Islet precursor cell (in vitro differentiated cells): ENCODE results near the gene AGPAT3.
"Not testable (repeated sequence)": the region's sequence is repeated elsewhere in the genome, so short reads cannot be mapped to it uniquely, and the experiment has no call there.

Experiments used
- DNase-seq: peaks from one replicate; pipeline ENCODE4 v3.0.0-alpha.2; 2018

Gene AGPAT3

GRCh38 chr21:43864962-43865539 lies at the start of gene AGPAT3:
Gene AGPAT3 (plus strand): TSS chr21:43865223. CDS start chr21:43959682, 94,459 bp downstream.
- no peak for DNase-seq

- no peak for DNase-seq
Measured at GRCh38 chr21:43815991-43816390, 49.0 kb upstream of the AGPAT3 start.

- no peak for DNase-seq
Measured at GRCh38 chr21:43816611-43817071, 48.4 kb upstream of the AGPAT3 start.

GRCh38 chr21:43817157-43818086 lies 47.6 kb upstream of the AGPAT3 start:
- peak; percentile 51 for DNase-seq

GRCh38 chr21:43818685-43819084 lies 46.3 kb upstream of the AGPAT3 start:
- DNase-seq = no peak

- DNase-seq = no peak
Measured at GRCh38 chr21:43819511-43820405, 45.3 kb upstream of the AGPAT3 start.

GRCh38 chr21:43820466-43820865 lies 44.6 kb upstream of the AGPAT3 start:
- DNase-seq = no peak

GRCh38 chr21:43822166-43822565 lies 42.9 kb upstream of the AGPAT3 start:
- not testable (repeated sequence) for DNase-seq

GRCh38 chr21:43822741-43823140 lies 42.3 kb upstream of the AGPAT3 start:
- not testable (repeated sequence) for DNase-seq

GRCh38 chr21:43824333-43825241 lies 40.4 kb upstream of the AGPAT3 start:
- DNase-seq = no peak

GRCh38 chr21:43825242-43825935 lies 39.6 kb upstream of the AGPAT3 start:
- DNase-seq = no peak

- peak; percentile 55 for DNase-seq
Measured at GRCh38 chr21:43825936-43826622, 38.9 kb upstream of the AGPAT3 start.

- DNase-seq = no peak
Measured at GRCh38 chr21:43826623-43826974, 38.4 kb upstream of the AGPAT3 start.

GRCh38 chr21:43827015-43827611 lies 37.9 kb upstream of the AGPAT3 start:
- peak; percentile 68 for DNase-seq

- no peak for DNase-seq
Measured at GRCh38 chr21:43829161-43829560, 35.9 kb upstream of the AGPAT3 start.

GRCh38 chr21:43829575-43830119 lies 35.4 kb upstream of the AGPAT3 start:
- DNase-seq = peak; percentile 49

GRCh38 chr21:43832158-43832550 lies 32.9 kb upstream of the AGPAT3 start:
- DNase-seq = no peak

- no peak for DNase-seq
Measured at GRCh38 chr21:43832648-43833047, 32.4 kb upstream of the AGPAT3 start.

- DNase-seq = no peak
Measured at GRCh38 chr21:43834146-43834905, 30.7 kb upstream of the AGPAT3 start.
